SU-DHL-6 (cell line): Measurements from ENCODE around the gene AOC2.

Source experiments
- CTCF ChIP-seq: fragments of 200-600 bp; sonication (generic); IDR thresholded peaks from one replicate; pipeline ENCODE4 v1.5.1; 2017; ENCODE audit warnings: antibody characterized with exemption, mild to moderate bottlenecking, low read length, moderate library complexity; ENCODE audit not compliant: insufficient read depth, poor library complexity, severe bottlenecking
- EZH2phosphoT487 ChIP-seq: fragments of 200-600 bp; sonication (generic), shearing (Covaris generic); conservative IDR thresholded peaks from 2 replicates; pipeline ENCODE4 v1.6.1; 2018; ENCODE audit warnings: mild to moderate bottlenecking, antibody characterized with exemption, low read length, moderate library complexity, mixed read lengths

GRCh38 chr17:42803074-42803883 lies 41.1 kb upstream of the AOC2 start:
- TF ChIP-seq CTCF: no peak
- TF ChIP-seq EZH2phosphoT487: no peak
